Glutamatergic neuron (in vitro differentiated cells): ENCODE data around the gene MAP4K4. TPM values are rescaled to one million over a fixed set of nuclear protein-coding genes. Genes with fewer than 3 reads are reported as not detected.
A peak's percentile ranks its signal among the peaks of the same experiment; 100 is the strongest.

Experiments
- DNase-seq: peaks from one replicate; pipeline ENCODE4 v3.0.0; 2022
- H3K27ac Mint-ChIP-seq: one replicate; pipeline ENCODE4 v1.8.0; 2020; ENCODE audit warnings: mild to moderate bottlenecking, mixed read lengths, inconsistent platforms; ENCODE audit not compliant: unreplicated experiment
- H3K27me3 Mint-ChIP-seq: one replicate; pipeline ENCODE4 v1.8.0; 2020; ENCODE audit warnings: mild to moderate bottlenecking, moderate library complexity, mixed read lengths, inconsistent platforms; ENCODE audit not compliant: unreplicated experiment
- H3K36me3 Mint-ChIP-seq: one replicate; pipeline ENCODE4 v1.8.0; 2020; ENCODE audit warnings: mild to moderate bottlenecking, mixed read lengths, inconsistent platforms; ENCODE audit not compliant: unreplicated experiment
- H3K4me1 Mint-ChIP-seq: one replicate; pipeline ENCODE4 v1.8.0; 2020; ENCODE audit warnings: mild to moderate bottlenecking, low read depth, mixed read lengths, inconsistent platforms; ENCODE audit not compliant: unreplicated experiment
- H3K4me3 Mint-ChIP-seq: one replicate; pipeline ENCODE4 v1.8.0; 2020; ENCODE audit warnings: mild to moderate bottlenecking, mixed read lengths, inconsistent platforms; ENCODE audit not compliant: unreplicated experiment
- H3K9me3 Mint-ChIP-seq: one replicate; pipeline ENCODE4 v1.8.0; 2020; ENCODE audit warnings: mild to moderate bottlenecking, moderate library complexity, mixed read lengths, inconsistent platforms; ENCODE audit not compliant: unreplicated experiment
- CTCF ChIP-seq: fragments of 200-600 bp; sonication (generic); IDR thresholded peaks from one replicate; pipeline ENCODE4 v1.5.0; 2021; ENCODE audit not compliant: partially characterized antibody, unreplicated experiment
- total RNA-seq: library from RNA; stranded (reverse); fragmentation: NEBNext Ultra II Directional; extraction: Animal tissue kit (Norgen Biotek cat#: 25700); gene quantifications from one replicate; pipeline ENCODE4 v1.2.1, GENCODE V29; 2021; ENCODE audit not compliant: unreplicated experiment

The MAP4K4 gene
- total RNA-seq, 1 donor from 2014 or later: 756 TPM

- H3K36me3 Mint-ChIP-seq: peaks cover 5% of the 10 kb centered on the region
- DNase-seq: peak; percentile 60
- H3K27me3 Mint-ChIP-seq: peaks cover 32% of the 10 kb centered on the region
- peaks cover 49% of the 10 kb centered on the region for H3K9me3 Mint-ChIP-seq
- peak overlapping the region; percentile 78 for H3K4me3 Mint-ChIP-seq
- no peak for TF ChIP-seq CTCF
- peaks cover 88% of the 10 kb centered on the region for H3K4me1 Mint-ChIP-seq
- H3K27ac Mint-ChIP-seq: peak overlapping the region; percentile 98
Measured at GRCh38 chr2:101781791-101782426, 84.4 kb downstream of the MAP4K4 start.

GRCh38 chr2:101782427-101782792 lies 84.9 kb downstream of the MAP4K4 start:
- H3K27me3 Mint-ChIP-seq: peaks cover 32% of the 10 kb centered on the region
- no peak for DNase-seq
- H3K4me3 Mint-ChIP-seq: peak overlapping the region; percentile 78
- peaks cover 51% of the 10 kb centered on the region for H3K9me3 Mint-ChIP-seq
- peaks cover 5% of the 10 kb centered on the region for H3K36me3 Mint-ChIP-seq
- no peak for TF ChIP-seq CTCF
- H3K4me1 Mint-ChIP-seq: peaks cover 88% of the 10 kb centered on the region
- H3K27ac Mint-ChIP-seq: peak overlapping the region; percentile 98

GRCh38 chr2:101787097-101787496 lies 89.6 kb downstream of the MAP4K4 start:
- H3K4me3 Mint-ChIP-seq: no peak overlapping the region
- H3K4me1 Mint-ChIP-seq: peaks cover 84% of the 10 kb centered on the region
- no peak overlapping the region for H3K27ac Mint-ChIP-seq
- peaks cover 5% of the 10 kb centered on the region for H3K36me3 Mint-ChIP-seq
- TF ChIP-seq CTCF: no peak
- H3K9me3 Mint-ChIP-seq: peaks cover 32% of the 10 kb centered on the region
- no peak for DNase-seq
- peaks cover 19% of the 10 kb centered on the region for H3K27me3 Mint-ChIP-seq

GRCh38 chr2:101788565-101788964 lies 91.1 kb downstream of the MAP4K4 start:
- H3K36me3 Mint-ChIP-seq: peaks cover 5% of the 10 kb centered on the region
- no peak overlapping the region for H3K4me3 Mint-ChIP-seq
- peaks cover 14% of the 10 kb centered on the region for H3K27me3 Mint-ChIP-seq
- H3K27ac Mint-ChIP-seq: peak overlapping the region; percentile 45
- no peak for DNase-seq
- H3K4me1 Mint-ChIP-seq: peaks cover 79% of the 10 kb centered on the region
- TF ChIP-seq CTCF: no peak
- H3K9me3 Mint-ChIP-seq: peaks cover 28% of the 10 kb centered on the region

GRCh38 chr2:101788995-101789970 lies 91.8 kb downstream of the MAP4K4 start:
- Mint-ChIP-seq H3K27ac (no peak overlapping the region), H3K9me3 (peaks cover 27% of the 10 kb centered on the region), H3K4me3 (no peak overlapping the region), H3K27me3 (peaks cover 17% of the 10 kb centered on the region), H3K36me3 (no peaks in the 10 kb centered on the region), H3K4me1 (peaks cover 77% of the 10 kb centered on the region)
- no peak for TF ChIP-seq CTCF
- no peak for DNase-seq
